Mucosa of gallbladder (tissue), 1 donor: ENCODE measurements around the gene FAM43B. TPM values are rescaled to one million over a fixed set of nuclear protein-coding genes. Genes with fewer than 3 reads are reported as not detected.

Experiments
- DNase-seq: peaks from one replicate; pipeline ENCODE4 v3.0.0-alpha.2; 2020; ENCODE audit warnings: low spot score
- total RNA-seq: library from RNA; stranded (reverse); gene quantifications from one replicate; pipeline ENCODE4 v1.2.1, GENCODE V29; 2021
- donor health status: DM: no; HTN: no; CAD: no.

Gene FAM43B
- total RNA-seq, 1 donor from 2014 or later = 0.52 TPM

GRCh38 chr1:20551161-20551560 is 1.2 kb upstream of the FAM43B start:
- DNase-seq = no peak

- DNase-seq = no peak
Measured at GRCh38 chr1:20552728-20553445, 514 bp downstream of the FAM43B start.

DNA sequence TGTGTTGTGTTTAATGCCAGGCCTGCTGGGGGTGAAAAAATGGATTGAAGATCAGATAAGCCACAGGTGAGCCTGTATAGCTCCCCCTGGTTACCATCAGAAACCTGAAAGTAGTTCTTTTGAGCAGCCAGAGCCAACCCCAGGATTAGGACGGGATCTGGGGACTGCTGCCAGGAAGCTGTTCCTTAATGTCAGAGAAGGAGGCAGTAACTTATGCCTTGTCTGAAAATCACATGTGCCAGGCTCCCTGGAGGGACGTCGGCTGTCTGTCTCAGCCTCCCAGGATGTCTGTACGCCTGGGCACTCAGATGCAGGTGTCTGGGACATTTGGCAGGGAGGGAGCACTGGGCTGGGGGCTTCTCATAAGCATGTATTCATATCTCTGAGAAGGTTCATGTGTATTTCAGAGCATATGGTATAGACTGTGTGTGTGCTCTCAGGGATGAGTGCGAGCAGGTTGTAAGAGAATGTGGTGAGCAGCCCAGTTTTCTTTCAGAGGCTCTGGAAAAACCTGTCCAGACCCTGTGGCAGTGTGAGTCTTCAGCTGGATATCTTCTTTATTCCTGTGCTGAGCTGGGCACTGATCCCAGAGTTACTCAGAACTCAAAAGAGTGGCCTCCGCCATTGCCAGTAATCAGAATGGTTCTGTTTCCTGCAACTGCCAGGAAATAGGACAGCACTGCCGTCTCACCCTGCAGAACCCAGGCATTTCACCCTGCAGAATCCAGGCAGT is 2.8 kb downstream of the FAM43B start:
- DNase-seq = no peak

DNA sequence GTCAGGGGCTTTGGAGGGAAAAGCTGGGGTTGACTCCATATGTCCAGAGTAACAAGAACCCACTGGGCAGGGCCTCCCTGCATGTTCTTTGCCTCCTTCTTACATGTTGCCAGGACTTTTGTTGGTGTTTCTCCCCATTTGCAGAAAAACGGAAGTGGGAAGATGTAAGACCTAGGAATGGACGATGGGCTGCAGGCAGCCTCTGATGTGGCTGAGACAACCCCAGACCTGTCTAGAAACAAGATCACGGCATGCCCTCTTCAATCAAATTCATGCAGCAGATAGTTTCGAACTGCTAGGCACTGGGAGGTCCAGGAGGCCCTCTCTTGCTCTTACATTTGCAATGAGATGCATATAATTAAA is 3.4 kb downstream of the FAM43B start:
- no peak for DNase-seq

- DNase-seq = no peak
Measured at GRCh38 chr1:20558191-20558590, 5.8 kb downstream of the FAM43B start.

DNA sequence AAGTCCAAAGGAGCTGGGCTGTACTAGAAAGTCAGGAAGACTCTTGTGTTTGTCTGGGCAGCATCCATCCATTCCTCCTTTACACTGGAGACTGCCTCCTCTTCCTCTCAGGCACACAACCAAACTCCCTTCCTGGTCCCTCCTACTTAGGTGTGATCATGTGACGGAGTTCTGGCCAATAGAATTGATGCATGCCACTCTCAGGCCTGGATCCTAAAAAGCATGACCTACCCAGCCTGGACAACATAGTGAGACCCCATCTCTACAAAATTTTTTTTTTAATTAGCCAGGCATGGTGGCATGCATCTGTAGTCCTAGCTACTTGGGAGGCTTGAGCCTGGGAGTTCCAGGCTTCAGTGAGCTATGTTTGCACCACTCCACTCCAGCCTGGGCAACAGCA is 8.6 kb downstream of the FAM43B start:
- no peak for DNase-seq

DNA sequence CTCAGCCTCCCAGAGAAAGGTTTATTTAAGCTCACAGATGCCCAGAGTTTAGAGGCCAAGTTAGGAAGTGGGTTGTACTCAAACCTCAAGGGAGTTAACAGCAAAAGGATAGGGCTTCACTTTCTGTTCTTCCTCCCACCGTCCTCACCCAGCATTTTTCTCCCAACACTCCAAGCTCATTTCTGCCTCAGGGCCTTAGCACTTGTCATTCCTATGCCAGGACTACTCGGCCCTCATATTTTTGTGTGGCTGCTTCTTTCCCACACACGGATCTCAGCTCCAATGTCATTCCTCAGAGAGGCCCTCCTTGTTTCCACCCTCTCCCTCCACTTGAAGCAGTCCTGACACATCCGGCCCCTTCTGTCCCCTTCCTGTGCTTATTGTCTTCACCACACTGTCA is 12.9 kb downstream of the FAM43B start:
- no peak for DNase-seq

- DNase-seq = no peak
Measured at GRCh38 chr1:20569523-20570098, 17.2 kb downstream of the FAM43B start.

DNA sequence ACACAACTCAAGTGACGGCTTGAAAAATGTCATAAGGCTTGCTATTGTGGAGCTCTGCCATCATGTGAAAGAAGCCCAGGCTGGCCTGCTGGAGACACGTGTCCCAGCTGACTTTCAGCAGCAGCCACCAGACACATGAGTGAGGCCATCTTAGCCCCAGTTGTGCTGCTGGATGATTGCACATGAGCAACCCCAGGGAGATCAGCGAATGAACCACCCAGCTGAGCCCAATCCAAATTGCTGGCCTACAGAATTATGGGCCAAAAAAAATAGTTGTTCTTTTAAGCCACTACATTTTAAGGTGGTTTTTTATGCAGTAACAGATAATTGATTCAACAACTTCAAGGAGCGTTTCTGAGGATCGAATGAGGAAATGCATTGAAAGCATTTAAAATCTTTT is 19.1 kb downstream of the FAM43B start:
- DNase-seq = no peak

- DNase-seq = no peak
Measured at GRCh38 chr1:20573987-20574386, 21.6 kb downstream of the FAM43B start.

DNA sequence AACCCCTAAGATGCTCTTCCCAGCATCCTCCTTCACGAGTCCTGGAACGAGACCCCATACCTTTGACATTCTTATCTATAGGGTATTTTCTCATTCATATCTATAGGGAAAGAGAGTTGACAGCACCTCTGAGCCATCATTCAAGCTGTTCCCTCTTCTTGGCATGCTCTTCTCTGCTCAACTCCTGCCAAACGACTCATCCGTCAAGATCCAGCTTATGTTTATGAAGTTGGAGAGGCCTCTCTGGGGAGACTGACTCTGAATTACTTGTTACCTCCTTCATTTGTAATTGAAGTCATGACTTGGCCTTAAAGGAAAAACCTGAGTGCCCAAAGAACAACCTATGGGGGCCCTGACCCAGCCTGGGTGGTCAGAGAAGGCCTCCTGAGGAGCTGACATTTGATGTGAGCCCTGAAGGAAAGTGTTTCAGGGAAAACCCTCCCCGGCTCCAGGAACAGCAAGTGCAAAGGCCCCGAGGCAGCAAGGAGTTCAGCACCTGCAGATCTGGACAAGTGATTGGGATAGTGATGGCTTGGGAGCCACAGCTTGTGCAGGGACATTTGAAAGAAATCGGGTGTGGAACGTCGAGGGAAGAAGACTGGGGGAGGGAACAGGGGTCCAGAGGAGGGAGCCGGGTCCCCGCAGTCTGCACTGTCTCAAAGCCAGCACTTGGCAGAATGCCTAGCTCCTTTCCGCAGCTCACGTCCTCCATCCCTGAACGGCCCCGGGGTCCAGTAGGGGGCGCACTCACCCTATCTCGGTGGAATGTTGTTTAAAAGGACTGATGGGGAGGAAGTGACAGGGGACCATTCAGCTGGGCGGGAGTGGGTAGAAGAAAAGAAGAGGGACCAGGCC is 22.5 kb downstream of the FAM43B start:
- peak; percentile 82 for DNase-seq

GRCh38 chr1:20575541-20576336 is 23.4 kb downstream of the FAM43B start:
- DNase-seq = no peak

DNA sequence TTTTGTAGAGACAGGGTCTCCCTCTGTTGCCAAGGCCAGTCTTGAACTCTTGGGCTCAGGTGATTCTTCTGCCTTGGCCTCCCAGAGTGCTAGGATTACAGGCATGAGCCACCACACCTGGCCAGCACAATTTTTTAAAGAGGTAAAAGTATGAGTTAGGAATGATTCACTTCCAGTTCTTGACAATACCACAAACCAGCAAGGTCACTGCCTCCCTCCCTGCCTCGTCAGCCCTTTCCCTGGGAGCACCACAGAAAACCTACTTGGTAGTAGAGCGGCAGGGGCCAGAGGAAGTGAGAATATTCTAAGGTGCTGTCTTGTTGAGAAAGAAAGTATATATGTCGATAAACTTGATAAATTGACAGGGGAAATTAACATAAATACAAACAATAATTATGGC is 25.7 kb downstream of the FAM43B start:
- no peak for DNase-seq

DNA sequence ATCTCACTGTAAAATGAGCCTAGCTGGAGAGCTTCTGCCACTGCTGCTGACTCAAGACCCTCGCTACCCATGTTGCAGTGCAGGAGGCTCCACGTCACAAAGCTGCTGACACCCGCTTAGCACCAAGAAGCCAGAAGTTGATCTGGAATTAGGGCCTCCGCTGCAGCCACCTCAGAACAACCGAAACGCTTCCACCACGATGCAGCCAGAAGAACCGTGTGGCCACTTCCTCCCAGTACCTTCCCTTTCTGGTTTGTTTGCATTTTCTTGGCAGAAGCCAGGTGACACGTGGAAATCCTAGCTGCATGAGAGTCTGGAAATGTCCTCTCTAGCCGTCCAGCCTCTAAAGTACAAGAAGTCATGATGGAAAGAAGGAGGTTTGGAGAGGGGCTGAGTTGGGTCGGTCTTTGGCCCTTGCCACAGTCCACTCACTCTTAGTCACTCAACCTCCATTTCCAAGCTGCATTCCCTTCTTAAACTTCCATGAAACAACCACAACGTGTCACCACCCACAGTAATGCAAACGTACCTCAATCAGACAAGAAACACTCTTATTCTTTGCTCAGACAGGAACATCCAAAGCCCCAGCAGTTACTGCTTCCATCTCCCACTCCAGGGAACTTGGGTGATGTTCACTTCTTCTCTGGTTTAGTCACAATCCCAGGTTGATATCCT is 26.5 kb downstream of the FAM43B start:
- DNase-seq = no peak

DNA sequence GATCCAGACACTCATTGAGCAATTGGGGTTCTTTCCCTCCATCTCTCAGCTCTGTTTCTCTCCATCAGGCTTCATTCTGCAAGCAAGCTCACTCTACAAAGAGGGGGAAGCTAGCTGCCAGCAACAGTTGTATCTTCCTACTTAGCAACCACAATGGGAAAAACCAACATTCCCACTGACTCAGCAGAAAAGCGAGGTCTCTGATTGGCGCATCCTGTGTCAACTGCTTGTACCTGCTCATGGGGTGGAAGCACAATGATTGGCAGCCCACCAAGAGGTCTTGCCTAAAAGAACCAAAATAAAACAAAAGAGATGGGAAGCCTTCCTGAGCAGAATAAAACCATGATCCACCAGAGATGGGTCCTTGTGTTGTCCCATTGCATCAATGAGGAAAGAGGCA is 32.5 kb downstream of the FAM43B start:
- no peak for DNase-seq

DNA sequence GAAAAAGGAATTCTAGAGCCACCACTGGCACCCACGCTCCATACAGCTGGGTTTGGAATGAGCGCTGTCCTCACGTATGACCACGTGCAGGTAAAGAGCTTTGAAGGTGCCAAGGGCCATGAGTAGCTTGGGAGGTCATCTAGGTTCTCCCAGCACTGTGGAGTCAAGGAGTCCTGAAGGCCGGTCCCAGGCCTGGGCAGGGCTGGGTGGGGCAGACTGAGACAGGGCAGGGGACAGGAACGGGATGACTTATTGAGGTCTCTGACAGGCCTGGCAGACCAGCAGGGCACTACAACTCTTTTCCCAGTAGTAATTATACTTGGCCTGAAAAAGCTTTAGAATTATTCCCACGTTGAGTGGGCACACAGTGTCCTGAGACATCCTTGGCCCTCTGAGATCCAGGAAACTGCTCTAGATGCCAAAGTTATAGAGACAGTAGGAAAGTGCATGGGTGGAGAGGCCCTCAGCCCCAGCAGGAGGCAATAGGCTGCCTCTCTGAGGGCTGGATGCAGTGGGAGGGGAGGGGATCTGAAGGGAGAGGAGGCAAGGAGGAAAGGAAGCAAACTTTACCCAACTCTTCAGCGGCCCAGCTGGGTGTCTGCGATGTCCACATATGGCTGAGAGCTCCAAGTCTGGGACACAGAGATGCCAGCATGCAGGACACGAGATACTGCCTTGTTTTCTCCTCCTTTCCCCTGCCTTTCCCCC is 34.7 kb downstream of the FAM43B start:
- DNase-seq = no peak

DNA sequence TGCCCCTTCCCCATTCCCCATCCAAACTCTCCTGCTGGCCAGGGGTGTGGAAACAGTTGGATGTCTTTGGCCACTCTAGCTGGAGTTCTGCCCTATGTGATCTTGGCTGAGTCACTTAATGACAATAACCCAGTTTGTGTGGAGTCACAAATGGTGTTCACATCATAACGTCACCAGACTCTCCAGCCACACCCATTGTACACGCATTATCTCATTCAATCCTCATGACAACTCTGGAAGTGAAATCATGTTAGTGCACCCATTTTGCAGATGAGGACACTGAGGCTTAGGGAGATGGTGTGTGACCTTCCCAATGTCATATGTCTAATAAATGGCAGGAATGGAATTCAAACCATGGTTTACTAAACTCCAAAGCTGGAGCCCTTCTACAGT is 35.3 kb downstream of the FAM43B start:
- DNase-seq = no peak

DNA sequence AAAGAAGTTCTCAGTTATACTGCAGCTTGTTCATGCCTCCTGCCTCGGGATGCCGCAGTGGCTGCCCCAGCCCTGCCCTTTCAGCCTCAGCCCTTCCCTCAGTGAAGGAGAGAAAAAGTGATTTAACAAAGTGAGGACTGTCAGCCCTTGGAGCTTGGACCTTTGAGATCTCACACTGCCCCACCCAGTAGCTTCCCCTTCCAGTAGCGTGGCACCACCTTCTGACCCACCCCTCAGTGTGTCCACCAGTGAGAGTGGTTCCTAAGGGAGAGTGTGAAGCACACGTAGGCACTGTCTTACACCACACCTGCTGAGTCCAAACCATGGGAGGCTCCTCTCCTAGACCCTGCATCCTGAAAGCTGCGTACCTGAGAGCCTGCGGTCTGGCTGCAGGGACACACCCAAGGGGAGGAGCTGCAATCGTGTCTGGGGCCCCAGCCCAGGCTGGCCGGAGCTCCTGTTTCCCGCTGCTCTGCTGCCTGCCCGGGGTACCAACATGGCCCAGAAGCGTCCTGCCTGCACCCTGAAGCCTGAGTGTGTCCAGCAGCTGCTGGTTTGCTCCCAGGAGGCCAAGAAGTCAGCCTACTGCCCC is 36.4 kb downstream of the FAM43B start, which contains the start of gene CDA:
TSS of gene CDA (plus strand) at position 464 of the 592 bp plus-strand sequence. CDS start at position 497, 33 bp downstream.
- no peak for DNase-seq
